GM21717 (cell line): ENCODE measurements around the gene ZBTB46.

ENCODE experiments used
- ATAC-seq: cut with Tn5 transposase; IDR thresholded peaks from one replicate; pipeline ENCODE4 v1.9.1; 2021; ENCODE audit warnings: mild to moderate bottlenecking, moderate library complexity; ENCODE audit not compliant: unreplicated experiment

The ZBTB46 gene

DNA sequence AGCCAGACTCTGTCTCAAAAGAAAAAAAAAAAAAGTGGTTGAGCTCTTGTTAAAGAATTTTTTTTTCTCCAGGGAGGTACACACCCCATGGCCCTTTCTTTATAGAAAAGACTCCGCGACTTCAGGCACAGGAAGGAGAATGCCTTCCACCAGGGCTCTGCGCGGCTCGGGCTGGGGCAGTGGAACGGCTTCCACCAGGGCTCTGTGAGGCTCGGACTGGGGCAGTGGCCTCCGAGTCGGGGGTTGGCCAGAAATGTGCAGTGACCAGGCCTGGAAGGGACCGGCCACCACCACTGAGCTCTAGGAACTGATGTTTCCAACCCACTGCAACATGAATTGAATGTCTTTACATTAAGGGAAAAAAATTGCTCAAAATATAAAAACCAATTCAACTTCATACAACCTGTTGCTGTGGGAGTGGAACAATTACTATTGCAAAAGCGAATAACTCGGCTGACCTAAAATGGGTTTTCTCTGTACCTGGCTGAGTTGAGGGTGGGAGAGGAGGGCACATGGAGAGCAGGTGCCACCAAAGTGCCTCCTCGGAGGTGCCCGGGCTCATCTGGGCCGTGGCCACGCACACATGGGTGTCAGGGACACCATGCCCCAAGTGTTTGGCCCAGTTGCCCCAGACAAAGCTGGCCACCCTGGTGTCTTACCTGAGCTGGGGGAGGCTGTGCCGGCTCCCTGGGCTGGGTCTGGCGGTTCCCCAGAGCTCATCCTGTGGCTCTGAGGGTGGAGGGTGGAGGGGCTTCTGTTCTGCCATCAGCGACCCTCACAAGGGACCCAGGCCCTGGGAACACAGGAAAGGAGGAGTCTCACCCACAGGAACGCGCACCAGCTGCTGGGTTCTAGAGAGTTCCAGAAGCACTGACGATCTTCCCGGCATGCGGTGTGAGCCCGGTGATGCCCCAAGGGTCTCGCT is 62.2 kb downstream of the ZBTB46 start:
- no peak for ATAC-seq

DNA sequence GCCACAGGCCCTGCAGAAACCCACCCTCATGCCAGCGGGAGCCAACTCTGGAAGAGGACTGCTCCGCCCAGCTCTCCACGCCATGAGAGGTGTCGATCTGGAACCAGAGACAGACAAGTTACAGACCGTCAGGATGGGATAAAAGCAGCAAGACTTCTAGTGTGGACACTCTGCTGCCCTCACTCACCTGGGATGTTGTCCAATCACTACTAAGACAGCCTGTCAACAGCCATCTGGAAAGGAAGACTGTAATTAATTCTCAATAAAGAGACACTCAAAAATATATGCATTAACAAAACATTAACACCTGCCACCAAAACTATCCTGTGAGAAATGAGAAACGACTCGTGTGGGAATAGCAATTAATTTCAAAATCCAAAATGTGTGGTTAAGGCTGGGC is 63.2 kb downstream of the ZBTB46 start:
- no peak for ATAC-seq

DNA sequence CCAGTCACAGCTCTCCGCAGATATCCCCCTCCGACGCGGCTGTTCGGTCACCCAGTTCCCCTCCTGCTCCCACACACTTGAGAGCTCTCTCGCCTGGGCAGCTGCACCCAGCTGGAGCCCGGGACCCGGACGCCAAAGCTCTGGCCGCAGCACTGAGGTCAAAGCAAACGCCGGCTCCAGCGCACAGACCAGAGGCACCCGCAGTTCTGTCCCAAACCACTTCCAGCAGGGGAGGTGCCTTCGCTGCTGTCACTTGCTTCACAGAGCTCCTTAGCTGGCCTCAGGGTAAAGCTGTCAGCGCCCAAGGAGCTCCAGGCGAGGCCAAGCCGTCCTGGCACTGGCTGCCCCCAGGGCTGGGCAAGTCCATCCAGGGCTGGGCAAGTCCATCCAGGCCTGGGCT is 63.6 kb downstream of the ZBTB46 start:
- no peak for ATAC-seq

DNA sequence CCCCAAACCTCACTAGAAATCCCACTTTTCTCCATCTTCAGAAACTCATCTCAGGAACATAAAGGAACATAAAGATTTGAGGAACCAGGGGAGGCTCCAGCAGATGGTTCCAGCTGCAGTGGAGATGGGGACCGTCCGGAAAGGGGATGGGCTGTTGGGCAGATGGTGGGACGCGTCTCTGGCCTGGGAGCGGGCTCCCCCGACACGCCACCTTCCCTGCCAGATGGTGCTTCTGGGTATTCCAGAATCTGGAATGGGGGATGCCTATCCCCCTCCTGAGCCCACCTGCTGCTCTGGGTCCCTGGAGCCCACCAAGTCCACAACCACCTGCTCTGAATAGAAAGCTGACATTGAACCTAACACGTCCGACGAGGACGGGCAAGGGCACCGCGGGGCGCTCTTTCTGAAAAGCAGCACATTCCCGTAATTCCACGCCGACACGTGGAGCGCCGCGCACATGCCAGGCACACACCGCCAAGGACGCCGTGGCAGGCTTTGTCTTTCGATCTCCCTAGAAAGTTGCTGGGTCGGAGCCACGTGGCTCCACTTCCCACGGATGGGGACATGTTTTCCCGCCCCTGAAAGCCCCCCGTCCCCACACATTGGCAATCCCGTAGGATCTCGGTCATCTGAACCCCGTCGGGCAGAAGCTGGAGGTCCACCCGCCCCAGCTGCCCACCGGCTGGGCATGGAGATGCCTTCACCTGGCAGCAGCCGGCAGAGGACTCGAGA is 64.2 kb downstream of the ZBTB46 start:
- no peak for ATAC-seq

DNA sequence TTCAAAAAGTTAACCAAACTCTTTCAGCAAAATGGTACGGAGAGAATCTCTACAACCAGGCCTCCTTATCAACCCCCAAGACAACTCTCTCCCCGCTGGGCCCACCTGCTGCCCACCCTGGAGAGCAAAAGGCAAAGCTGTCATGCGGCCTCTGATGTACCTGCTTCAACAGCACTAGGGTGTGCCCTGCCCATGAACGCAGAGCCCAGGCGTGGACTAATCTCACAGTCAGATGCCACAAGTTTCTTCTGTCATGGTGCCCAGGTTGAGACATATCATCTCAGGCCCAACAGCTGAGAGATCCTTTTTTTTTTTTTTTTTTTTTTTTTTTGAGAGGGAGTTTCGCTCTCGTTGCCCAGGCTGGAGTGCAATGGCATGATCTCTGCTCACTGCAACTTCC is 65.2 kb downstream of the ZBTB46 start:
- no peak for ATAC-seq

DNA sequence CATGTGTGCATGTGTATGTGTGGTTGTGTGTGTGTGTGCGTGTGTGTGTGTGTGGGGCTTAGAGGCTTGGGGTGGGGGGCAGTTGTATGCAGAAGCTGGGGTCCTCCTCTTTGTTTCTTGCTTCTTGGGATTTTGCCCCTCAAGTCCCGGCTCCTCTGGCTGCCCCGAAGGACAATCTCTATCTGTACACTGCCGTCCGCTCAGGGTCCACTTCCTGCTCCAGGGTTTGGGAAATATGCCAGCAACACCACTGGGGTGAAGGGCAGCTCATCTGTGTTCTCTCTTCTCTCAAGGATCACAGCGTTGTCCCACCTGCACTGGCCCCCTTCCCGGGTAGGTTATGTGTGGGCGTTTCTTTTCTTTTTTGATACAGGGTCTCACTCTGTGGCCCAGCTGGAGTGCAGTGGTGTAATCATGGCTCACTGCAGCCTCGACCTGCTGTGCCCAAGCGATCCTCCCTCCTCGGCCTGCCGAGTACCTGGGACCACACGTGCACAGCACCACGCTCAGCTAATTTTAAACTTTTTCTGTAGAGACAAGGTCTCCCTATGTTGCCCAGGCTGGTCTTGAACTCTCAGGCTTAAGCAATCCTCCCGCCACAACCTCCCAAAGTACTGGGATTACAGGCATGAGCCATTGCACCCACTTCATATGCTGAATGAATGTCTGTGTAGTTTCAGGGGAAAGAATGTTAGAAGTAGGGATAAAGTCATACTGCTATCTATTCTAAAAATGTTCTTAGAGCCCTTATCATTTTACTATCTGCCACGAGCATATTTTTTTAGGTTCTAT is 65.8 kb downstream of the ZBTB46 start:
- ATAC-seq, result no peak

DNA sequence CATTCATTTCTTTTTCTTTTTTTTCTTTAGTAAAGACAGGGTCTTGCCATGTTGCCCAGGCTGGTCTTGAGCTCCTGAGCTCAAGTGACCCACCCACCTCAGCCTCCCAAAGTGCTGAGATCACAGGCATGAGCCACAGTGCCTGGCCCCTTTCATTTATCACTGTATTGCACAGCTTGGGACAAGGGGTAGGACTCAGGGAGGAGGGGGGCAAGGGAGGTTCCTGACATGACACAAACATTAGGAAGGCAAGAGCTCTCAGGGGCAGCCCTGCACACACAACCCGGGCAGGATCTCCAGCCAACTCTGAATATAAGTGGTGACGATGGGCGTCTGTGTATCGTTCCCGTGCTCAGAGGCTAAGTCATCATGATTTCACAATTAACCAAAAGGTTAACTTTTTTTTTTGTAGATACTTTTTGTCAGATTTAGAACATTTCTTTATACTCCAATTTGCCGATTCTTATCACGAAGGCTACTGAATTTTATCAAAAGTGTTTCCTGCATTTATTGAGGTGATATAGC is 71.6 kb downstream of the ZBTB46 start:
- ATAC-seq, result no peak

DNA sequence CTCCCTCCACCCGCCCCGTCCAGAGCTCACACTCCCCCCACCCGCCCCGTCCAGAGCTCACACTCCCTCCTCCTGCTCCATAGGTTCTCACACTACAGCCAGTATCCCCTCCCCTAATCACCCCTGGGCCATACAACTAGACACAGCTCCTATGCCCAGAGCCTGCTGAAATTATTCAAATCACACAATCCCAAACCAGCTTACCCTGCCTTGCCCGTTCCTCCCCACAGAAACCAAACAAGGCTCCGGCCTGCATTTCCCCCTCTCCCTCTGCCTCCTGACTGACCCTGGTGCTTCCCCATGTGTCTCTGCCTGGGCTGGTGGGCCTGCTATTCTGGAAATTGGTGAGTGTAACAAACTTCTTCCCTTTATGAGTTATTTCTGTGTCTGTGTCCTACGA is 72.9 kb downstream of the ZBTB46 start:
- no peak for ATAC-seq

DNA sequence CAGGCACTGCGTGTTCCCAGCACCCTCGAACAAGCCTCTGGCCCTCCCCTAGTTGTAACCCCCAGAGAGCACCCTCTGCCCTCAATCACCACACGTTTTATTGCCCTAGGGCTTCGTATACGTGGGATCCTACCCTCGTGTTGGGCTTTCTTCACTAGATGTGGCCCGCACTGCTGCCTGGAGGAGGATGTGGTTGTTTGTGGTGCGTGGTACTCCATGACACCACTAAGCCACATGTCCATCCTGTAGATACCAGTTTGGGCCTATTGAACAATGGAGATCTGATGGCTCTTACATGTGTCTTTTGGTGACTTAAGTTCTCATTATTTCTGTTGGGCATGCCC is 74.4 kb downstream of the ZBTB46 start:
- ATAC-seq, result no peak

DNA sequence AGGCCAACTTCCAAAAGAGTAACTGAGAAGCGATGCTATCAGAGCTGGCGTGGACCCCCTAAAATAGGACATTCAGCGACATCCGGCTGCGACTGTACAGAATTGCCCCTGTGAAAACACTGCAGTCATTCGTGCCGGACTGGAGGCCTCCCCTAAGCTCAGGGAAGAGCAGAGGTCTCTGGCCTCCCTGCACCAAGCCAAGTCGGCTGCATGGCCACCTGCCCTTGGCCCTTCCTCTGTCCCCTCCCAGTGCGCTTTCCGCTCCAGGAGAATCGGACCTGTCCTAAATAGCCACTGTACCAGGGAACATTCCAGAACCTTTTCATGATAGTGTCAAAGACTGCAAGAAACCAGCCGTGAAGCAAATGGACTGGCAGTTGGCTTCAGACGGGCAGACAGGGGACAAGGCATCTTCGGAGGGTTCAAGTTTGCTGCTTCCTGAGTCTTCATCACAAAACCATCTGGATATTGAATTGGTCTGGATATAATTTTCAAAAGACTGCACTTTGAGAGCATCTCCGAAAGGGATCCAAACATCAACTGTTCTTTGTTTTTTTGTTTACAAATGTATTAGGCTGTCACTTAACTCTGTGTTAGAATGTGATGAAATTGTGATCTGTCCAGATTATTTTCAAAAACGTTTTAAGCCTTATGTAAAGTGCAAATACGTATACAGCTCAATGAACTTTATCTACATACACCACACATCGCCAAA is 75.0 kb downstream of the ZBTB46 start:
- no peak for ATAC-seq

DNA sequence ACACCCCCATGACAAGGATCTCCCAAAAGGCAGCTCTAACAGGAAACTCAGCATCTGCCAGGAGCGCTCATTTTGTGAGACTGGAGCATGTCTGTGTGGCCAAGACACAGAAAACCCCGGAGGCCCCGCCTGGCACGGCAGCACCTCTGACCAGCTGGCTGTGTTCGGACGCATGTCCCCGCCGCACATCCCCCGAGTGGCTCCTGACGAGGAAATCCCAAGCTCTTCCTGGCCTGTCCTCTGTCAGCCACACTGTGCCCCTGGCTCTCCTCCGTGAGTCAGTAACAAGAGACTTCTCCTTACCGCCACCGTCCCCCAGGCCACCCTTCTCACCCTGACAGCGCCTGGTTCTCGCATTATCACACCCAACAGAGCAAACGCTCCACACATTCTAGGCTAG is 77.1 kb downstream of the ZBTB46 start:
- no peak for ATAC-seq

DNA sequence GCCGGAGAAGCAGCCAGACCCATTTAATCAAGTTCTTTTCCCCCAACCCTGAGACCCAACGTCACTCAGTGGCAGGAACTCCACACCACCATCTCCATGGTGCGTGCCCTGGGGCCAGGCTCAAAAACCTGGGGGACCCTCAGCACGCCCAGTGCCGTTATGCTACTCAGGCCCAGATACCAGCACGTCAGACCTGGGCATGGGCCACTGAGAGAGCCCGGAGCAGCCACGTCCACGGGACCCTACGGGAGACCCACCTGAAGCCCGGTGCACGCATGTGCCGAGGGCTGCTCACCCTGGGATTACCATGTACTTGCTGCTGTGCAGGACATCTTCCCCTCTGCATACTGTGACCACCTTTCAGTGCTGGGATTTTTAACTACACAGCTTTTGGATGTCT is 77.7 kb downstream of the ZBTB46 start:
- ATAC-seq, result no peak

DNA sequence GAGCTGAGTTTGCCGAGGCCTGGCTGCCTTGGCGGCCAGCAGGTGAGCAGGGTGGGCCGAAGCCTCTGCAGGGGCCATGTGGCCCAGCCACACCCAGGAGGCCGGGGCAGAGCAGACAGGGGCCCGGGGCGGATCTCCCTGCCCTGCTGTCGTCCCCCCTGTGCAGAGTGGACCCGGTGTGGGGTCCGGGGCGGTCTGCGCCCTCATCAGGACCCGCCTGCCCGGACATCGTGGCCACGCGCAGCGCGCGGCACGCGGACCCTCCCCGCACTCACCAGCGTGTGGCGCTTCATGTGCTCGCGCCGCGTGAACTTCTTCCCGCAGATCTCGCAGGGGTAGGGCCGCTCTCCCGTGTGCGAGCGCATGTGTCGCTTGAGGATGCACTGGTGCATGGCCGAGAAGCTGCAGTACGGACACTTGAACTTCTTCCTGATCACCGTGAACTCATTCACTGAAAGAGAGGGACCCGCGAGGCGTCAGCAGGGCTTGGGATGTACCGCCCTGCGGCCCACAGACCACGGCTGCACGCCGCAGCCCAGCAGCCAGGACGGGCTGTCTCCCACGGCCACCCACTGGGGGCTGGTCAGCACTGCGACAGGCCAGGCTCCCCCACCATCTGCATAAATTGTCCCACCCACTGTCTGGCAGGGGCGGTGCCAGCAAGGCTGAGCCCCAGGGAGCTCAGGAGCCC is 78.5 kb downstream of the ZBTB46 start:
- ATAC-seq, result no peak

DNA sequence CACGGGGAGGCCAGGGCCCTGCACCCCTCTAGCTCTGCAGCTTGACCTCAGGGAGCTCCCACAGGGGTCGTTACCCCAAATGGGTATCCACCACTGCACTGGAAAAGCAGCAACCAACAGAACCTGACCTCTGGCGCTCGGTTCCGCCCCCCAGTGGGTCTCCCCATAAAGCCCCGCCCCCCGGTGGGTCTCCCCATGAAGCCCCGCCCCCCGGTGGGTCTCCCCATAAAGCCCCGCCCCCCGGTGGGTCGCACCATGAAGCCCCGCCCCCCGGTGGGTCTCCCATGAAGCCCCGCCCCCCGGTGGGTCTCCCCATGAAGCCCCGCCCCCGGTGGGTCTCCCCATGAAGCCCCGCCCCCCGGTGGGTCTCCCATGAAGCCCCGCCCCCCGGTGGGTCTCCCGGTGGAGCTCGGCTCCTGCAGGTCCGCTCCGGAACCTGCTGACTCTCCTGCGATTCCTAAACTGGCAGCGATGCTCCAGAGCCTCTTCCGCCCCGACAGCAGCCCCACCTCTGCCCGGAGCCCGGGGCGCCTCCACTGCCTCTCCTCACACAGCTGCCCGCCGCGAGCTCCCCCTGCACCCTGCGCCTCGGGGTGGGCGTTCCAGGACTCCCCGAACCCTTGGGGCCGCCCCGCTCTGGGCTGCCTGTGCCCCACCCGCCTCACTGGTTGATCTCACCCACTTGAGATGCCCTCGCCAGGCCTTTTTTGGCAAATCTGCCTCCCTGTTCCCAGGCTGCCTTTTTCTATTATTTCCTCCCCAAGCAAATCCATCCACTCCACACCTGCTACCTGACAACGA is 79.4 kb downstream of the ZBTB46 start:
- ATAC-seq, result no peak

DNA sequence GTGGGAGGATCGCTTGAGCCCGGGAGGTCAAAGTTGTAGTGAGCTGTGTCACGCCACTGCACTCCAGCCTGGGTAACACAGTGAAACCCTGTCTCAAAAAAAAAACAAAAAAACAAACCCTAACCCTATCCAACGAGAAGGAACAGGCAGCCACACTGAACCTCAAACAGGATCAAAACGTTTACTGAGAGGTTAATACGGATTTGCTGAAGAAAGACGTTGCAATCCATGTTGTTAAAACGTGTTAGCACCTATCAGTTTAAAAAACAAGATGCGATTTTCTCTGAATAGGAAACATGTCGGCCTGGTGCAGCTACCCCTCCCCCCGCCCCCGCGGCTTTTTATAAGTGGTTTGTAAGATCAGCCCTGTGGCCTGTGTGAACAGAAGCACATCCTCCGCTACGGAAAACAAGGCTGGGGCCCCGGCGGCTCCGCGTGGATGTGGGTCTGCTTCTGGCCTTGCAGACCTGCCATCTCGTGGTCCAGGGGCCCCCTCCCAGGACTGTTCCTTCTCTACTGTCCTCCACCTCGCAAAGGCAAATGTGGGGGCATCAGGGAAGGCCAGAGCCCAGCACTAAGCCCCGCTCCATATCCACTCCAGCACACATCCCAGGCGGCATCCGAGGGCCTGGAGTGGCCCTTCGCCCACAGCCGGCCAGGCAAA is 80.1 kb downstream of the ZBTB46 start:
- no peak for ATAC-seq

DNA sequence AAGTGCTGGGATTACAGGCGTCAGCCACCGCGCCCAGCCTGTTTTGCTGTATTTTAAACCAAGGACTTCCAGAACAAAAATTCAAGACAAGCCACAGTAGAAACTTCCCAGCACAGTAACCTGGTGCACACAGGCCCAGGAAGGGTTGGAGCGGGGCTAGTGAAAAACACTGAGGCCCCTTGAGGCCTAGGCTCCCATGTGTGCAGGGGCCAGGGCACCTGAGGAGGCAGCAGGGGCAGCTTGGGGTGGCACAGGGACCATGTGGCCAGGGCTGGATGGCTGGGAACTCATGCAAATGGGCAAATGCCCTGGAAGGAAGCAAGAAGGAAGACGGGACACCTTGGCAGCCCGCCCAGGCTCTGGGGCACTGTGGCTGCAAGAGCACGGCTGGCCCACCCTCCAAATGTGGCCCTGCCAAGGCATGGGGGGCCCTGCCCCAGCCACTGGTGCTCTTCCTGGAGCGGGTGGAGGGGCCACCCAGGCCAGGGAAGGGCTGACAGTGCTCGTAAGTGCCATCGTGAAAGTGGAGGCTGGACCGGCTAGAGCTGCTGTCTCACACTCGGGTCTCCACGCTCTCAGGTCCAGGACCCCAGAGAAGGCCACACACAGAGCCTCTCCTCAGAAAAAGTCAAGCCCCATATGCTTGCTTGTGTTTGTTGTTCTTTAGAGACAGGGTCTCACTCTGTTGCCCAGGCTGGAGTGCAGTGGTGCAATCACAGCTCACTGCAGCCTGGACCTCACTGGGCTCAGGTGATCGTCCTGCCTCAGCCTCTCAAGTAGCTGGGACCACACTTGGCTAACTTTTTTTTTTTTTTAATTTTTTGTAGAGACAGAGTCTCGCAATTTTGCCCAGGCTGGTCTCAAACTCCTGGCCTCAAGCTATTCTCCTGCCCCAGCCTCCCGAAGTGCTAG is 81.2 kb downstream of the ZBTB46 start:
- ATAC-seq, result no peak

DNA sequence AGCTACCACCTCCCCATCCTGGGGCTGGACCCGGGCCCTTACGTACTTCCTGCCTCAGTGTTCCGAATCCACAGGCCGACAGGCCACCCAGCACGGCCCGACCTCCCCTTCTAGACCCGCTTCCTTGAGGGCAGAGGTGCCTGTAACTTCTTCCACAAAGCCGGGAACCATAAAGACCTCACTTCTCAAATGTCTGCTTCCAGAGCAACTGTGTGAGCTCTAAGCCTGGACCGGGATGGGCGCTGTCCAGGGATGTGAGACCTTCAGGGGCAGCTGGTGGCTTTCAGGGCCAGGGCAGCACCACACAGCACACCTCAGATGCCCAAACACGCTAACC is 82.2 kb downstream of the ZBTB46 start:
- ATAC-seq, result no peak
